HepG2 (cell line): ENCODE results near the gene PRSS48. TPM values are rescaled to one million over a fixed set of nuclear protein-coding genes. Genes with fewer than 3 reads are reported as not detected.
A peak's percentile ranks its signal among the peaks of the same experiment; 100 is the strongest.

ENCODE experiments used
- BRD4 ChIP-seq: sonication (generic); formaldehyde crosslinking; IDR thresholded peaks from 2 replicates; pipeline ENCODE4 v1.4.0; 2020; ENCODE audit warnings: missing genetic modification reagents
- JUNB ChIP-seq: sonication (generic); formaldehyde crosslinking; IDR thresholded peaks from 2 replicates; pipeline ENCODE4 v1.8.0; 2022; ENCODE audit warnings: missing genetic modification reagents, mild to moderate bottlenecking, borderline replicate concordance
- MTF1 ChIP-seq: sonication (generic); formaldehyde crosslinking; IDR thresholded peaks from 2 replicates; pipeline ENCODE4 v1.5.0; 2020; ENCODE audit warnings: missing genetic modification reagents
- NBN ChIP-seq: fragments of 450-650 bp; conservative IDR thresholded peaks from 2 replicates; pipeline ENCODE4 v1.6.1; 2017
- NCOA2 ChIP-seq: sonication (generic); formaldehyde crosslinking; IDR thresholded peaks from 2 replicates; pipeline ENCODE4 v1.8.0; 2022; ENCODE audit warnings: inconsistent platforms
- SP2 ChIP-seq: sonication (generic); formaldehyde crosslinking; IDR thresholded peaks from 2 replicates; pipeline ENCODE4 v1.5.1; 2020; ENCODE audit warnings: mild to moderate bottlenecking, missing genetic modification reagents
- ZFP1 ChIP-seq: IDR thresholded peaks from 2 replicates; pipeline ENCODE4 v1.6.1; 2016
- ZNF446 ChIP-seq: sonication (generic); formaldehyde crosslinking; IDR thresholded peaks from 2 replicates; pipeline ENCODE4 v1.5.0; 2020; ENCODE audit warnings: mild to moderate bottlenecking, missing genetic modification reagents
- ZNF496 ChIP-seq: sonication (generic); formaldehyde crosslinking; IDR thresholded peaks from 2 replicates; pipeline ENCODE4 v1.8.1; 2023; ENCODE audit warnings: mild to moderate bottlenecking, moderate library complexity, missing genetic modification reagents; ENCODE audit not compliant: insufficient replicate concordance
- ZNF563 ChIP-seq: sonication (generic); formaldehyde crosslinking; IDR thresholded peaks from 2 replicates; pipeline ENCODE4 v1.8.0; 2022; ENCODE audit warnings: mild to moderate bottlenecking, moderate library complexity, missing genetic modification reagents
- polyA plus RNA-seq, 8 experiments: library from polyadenylated mRNA; depleted of rRNA in 3 of 8; stranded (reverse) in 7 of 8; unstranded in 1 of 8; fragments of >200 nt; fragmentation: Illumina TruSeq in 4 of 8; extraction: Trizol in 4 of 8; gene quantifications; 2 replicates each; pipeline versions ENCODE4 v1.2.1 to v1.2.3, GENCODE V29; 2011 to 2016; ENCODE audit warnings: low read depth in 4 of 8, missing spikeins in 1 of 8, mixed read lengths in 1 of 8; ENCODE audit not compliant: insufficient read depth in 1 of 8
- total RNA-seq, 5 experiments: library from RNA; depleted of rRNA; stranded (reverse); fragments of >200 nt; fragmentation: Illumina TruSeq; extraction: Trizol; gene quantifications; 2 replicates each; pipeline ENCODE4 v1.2.3, GENCODE V29; 2016; ENCODE audit warnings: low read depth in 1 of 5
- TF ChIP-seq, protein P1 (sequence below): sonication (generic); formaldehyde crosslinking; IDR thresholded peaks from 2 replicates; pipeline ENCODE4 v1.4.0; 2020; ENCODE audit warnings: mild to moderate bottlenecking, missing genetic modification reagents
- TF ChIP-seq, protein P2 (sequence below): sonication (generic); formaldehyde crosslinking; IDR thresholded peaks from 2 replicates; pipeline ENCODE4 v1.4.0; 2020; ENCODE audit warnings: mild to moderate bottlenecking, missing genetic modification reagents
- TF ChIP-seq, protein P3 (sequence below): sonication (generic); formaldehyde crosslinking; IDR thresholded peaks from 2 replicates; pipeline ENCODE4 v1.4.0; 2020; ENCODE audit warnings: missing genetic modification reagents
- TF ChIP-seq, protein P4 (sequence below): sonication (generic); formaldehyde crosslinking; IDR thresholded peaks from 2 replicates; pipeline ENCODE4 v1.5.1; 2020; ENCODE audit warnings: missing genetic modification reagents, mild to moderate bottlenecking, borderline replicate concordance

Gene PRSS48
- total and polyA plus RNA-seq, 2 of the 13 experiments (the other 11 are each of a cell fraction or from before 2014, with no cell fraction given): not detected

DNA sequence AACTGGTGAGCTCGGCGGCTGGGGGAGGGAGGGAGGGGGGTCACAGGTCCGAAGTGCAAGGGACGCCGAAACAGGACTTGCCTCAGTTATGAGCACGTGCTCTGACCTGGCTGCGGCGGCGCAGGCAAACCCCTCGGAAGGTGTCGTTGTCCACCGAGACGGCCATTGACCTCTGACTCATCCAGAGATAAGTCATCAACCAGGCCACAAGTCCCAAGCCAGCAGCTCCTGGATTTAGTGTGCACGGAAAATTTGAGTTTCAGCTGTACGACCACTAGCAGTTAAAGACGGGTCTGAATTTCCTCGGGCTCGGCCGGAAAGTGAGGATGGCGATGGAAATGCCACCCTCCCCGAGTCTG lies 47.8 kb downstream of the PRSS48 start (continued):
- TF ChIP-seq, protein P1, sequence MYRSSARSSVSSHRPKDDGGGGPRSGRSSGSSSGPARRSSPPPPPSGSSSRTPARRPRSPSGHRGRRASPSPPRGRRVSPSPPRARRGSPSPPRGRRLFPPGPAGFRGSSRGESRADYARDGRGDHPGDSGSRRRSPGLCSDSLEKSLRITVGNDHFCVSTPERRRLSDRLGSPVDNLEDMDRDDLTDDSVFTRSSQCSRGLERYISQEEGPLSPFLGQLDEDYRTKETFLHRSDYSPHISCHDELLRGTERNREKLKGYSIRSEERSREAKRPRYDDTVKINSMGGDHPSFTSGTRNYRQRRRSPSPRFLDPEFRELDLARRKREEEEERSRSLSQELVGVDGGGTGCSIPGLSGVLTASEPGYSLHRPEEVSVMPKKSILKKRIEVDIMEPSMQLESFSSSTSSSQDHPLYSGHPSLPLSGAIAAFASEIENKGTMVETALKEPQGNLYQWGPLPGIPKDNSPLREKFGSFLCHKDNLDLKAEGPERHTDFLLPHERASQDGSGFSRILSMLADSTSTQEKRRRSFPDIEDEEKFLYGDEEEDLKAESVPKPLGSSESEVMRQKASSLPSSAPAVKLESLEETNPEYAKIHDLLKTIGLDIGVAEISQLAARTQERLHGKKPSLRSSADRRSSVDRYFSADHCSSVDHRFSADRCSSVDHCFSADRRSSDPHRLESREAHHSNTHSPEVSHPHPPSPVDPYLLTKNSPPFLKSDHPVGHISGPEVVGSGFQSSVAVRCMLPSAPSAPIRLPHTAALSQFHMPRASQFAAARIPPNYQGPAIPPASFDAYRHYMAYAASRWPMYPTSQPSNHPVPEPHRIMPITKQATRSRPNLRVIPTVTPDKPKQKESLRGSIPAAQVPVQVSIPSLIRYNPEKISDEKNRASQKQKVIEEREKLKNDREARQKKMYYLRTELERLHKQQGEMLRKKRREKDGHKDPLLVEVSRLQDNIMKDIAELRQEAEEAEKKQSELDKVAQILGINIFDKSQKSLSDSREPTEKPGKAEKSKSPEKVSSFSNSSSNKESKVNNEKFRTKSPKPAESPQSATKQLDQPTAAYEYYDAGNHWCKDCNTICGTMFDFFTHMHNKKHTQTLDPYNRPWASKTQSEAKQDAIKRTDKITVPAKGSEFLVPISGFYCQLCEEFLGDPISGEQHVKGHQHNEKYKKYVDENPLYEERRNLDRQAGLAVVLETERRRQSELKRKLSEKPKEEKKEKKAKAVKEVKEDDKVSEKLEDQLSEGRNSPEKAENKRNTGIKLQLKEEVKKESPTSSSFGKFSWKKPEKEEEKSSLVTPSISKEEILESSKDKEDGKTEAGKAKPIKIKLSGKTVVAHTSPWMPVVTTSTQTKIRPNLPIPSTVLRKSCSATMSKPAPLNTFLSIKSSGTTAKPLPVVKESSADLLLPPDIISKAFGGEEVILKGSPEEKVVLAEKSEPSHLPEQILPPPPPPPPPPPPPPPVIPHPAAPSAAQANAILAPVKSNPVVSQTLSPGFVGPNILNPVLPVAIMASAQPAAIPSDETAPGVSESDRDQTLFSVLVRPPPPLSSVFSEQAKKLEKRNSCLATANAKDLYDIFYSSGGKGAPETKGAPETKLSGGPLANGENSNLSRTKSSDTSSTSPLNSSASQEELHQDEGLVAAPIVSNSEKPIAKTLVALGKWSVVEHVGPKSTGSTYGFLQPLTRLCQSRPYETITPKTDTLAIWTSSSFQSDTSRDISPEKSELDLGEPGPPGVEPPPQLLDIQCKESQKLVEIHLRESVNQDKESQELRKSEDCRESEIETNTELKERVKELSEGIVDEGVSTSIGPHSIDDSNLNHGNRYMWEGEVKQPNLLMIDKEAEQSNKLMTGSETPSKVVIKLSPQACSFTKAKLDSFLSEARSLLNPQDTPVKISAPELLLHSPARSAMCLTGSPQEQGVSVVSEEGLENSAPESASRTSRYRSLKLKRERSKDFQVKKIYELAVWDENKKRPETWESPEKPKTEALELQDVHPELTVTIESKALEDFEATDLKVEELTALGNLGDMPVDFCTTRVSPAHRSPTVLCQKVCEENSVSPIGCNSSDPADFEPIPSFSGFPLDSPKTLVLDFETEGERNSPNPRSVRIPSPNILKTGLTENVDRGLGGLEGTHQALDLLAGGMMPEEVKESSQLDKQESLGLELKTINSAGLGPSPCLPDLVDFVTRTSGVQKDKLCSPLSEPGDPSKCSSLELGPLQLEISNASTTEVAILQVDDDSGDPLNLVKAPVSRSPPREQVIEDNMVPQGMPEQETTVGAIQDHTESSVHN (CRISPR knock-in tag): no peak
- no peak for TF ChIP-seq ZNF496 (CRISPR knock-in tag)
- TF ChIP-seq ZNF563 (CRISPR knock-in tag): no peak; the same call in 1 of the 2 replicates
- TF ChIP-seq SP2: no peak
- TF ChIP-seq NBN: no peak
- TF ChIP-seq BRD4 (CRISPR knock-in tag): peak; percentile 84
- peak; percentile 65; the same call in 1 of the 2 replicates for TF ChIP-seq NCOA2 (CRISPR knock-in tag)
- TF ChIP-seq, protein P2, sequence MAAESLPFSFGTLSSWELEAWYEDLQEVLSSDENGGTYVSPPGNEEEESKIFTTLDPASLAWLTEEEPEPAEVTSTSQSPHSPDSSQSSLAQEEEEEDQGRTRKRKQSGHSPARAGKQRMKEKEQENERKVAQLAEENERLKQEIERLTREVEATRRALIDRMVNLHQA (CRISPR knock-in tag): no peak
- TF ChIP-seq ZFP1 (CRISPR knock-in tag): no peak
- TF ChIP-seq ZNF446 (CRISPR knock-in tag): no peak; the same call in 1 of the 2 replicates
- peak; percentile 47; the same call in 1 of the 2 replicates for TF ChIP-seq MTF1
- TF ChIP-seq, protein P3, sequence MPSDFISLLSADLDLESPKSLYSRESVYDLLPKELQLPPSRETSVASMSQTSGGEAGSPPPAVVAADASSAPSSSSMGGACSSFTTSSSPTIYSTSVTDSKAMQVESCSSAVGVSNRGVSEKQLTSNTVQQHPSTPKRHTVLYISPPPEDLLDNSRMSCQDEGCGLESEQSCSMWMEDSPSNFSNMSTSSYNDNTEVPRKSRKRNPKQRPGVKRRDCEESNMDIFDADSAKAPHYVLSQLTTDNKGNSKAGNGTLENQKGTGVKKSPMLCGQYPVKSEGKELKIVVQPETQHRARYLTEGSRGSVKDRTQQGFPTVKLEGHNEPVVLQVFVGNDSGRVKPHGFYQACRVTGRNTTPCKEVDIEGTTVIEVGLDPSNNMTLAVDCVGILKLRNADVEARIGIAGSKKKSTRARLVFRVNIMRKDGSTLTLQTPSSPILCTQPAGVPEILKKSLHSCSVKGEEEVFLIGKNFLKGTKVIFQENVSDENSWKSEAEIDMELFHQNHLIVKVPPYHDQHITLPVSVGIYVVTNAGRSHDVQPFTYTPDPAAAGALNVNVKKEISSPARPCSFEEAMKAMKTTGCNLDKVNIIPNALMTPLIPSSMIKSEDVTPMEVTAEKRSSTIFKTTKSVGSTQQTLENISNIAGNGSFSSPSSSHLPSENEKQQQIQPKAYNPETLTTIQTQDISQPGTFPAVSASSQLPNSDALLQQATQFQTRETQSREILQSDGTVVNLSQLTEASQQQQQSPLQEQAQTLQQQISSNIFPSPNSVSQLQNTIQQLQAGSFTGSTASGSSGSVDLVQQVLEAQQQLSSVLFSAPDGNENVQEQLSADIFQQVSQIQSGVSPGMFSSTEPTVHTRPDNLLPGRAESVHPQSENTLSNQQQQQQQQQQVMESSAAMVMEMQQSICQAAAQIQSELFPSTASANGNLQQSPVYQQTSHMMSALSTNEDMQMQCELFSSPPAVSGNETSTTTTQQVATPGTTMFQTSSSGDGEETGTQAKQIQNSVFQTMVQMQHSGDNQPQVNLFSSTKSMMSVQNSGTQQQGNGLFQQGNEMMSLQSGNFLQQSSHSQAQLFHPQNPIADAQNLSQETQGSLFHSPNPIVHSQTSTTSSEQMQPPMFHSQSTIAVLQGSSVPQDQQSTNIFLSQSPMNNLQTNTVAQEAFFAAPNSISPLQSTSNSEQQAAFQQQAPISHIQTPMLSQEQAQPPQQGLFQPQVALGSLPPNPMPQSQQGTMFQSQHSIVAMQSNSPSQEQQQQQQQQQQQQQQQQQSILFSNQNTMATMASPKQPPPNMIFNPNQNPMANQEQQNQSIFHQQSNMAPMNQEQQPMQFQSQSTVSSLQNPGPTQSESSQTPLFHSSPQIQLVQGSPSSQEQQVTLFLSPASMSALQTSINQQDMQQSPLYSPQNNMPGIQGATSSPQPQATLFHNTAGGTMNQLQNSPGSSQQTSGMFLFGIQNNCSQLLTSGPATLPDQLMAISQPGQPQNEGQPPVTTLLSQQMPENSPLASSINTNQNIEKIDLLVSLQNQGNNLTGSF (CRISPR knock-in tag): 0 out of 2 replicates have a peak, but pooled peaks have one; percentile 18
- TF ChIP-seq JUNB (CRISPR knock-in tag): peak; percentile 81
- TF ChIP-seq, protein P4, sequence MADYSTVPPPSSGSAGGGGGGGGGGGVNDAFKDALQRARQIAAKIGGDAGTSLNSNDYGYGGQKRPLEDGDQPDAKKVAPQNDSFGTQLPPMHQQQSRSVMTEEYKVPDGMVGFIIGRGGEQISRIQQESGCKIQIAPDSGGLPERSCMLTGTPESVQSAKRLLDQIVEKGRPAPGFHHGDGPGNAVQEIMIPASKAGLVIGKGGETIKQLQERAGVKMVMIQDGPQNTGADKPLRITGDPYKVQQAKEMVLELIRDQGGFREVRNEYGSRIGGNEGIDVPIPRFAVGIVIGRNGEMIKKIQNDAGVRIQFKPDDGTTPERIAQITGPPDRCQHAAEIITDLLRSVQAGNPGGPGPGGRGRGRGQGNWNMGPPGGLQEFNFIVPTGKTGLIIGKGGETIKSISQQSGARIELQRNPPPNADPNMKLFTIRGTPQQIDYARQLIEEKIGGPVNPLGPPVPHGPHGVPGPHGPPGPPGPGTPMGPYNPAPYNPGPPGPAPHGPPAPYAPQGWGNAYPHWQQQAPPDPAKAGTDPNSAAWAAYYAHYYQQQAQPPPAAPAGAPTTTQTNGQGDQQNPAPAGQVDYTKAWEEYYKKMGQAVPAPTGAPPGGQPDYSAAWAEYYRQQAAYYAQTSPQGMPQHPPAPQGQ: peak; percentile 78; the same call in 1 of the 2 replicates
